Neuronal stem cell (in vitro differentiated cells): Measurements from ENCODE around the gene TMEM163.

Experiments used
- DNase-seq: peaks from one replicate; pipeline ENCODE4 v3.0.0-alpha.2; 2013; ENCODE audit warnings: low spot score
- H2AFZ ChIP-seq: one replicate; pipeline ENCODE4 v1.6.1; 2013; ENCODE audit warnings: mild to moderate bottlenecking, low read length, inconsistent platforms
- H2AK5ac ChIP-seq: 2 replicates; pipeline ENCODE4 v1.6.1; 2013; ENCODE audit warnings: low read depth, mild to moderate bottlenecking, inconsistent platforms, low read length, moderate library complexity, mixed read lengths
- H2BK120ac ChIP-seq: 2 replicates; pipeline ENCODE4 v1.6.1; 2013; ENCODE audit warnings: low read depth, mild to moderate bottlenecking, inconsistent platforms, low read length, moderate library complexity, mixed read lengths
- H2BK12ac ChIP-seq: one replicate; pipeline ENCODE4 v1.6.1; 2013; ENCODE audit warnings: low read length, inconsistent platforms
- H2BK15ac ChIP-seq: 2 replicates; pipeline ENCODE4 v1.6.1; 2013; ENCODE audit warnings: mild to moderate bottlenecking, low read length, inconsistent platforms, mixed read lengths
- H2BK5ac ChIP-seq: one replicate; pipeline ENCODE4 v1.6.1; 2013; ENCODE audit warnings: inconsistent platforms, mild to moderate bottlenecking, low read length, moderate library complexity
- H3K14ac ChIP-seq: one replicate; pipeline ENCODE4 v1.6.1; 2013; ENCODE audit warnings: low read length, inconsistent platforms
- H3K18ac ChIP-seq: 2 replicates; pipeline ENCODE4 v1.6.1; 2013; ENCODE audit warnings: low read length, inconsistent platforms
- H3K23ac ChIP-seq: 2 replicates; pipeline ENCODE4 v1.6.1; 2013; ENCODE audit warnings: low read depth, mild to moderate bottlenecking, mixed read lengths, low read length, inconsistent platforms; ENCODE audit not compliant: poor library complexity
- H3K27ac ChIP-seq: replicated peaks from 3 replicates; pipeline ENCODE4 v1.5.1; 2013; ENCODE audit warnings: low read length, inconsistent platforms
- H3K27me3 ChIP-seq, 3 experiments: 2 replicates each; pipeline ENCODE4 v1.6.1; 2013; ENCODE audit warnings: low read length in 3 of 3, mild to moderate bottlenecking in 2 of 3, inconsistent platforms in 1 of 3, low read depth in 1 of 3, mixed read lengths in 1 of 3, moderate library complexity in 1 of 3; ENCODE audit not compliant: control insufficient read depth in 3 of 3, insufficient read depth in 3 of 3
- H3K36me3 ChIP-seq, 2 donors: replicated peaks in 1 of 2; 2 replicates each; pipeline ENCODE4 v1.6.1; 2013; ENCODE audit warnings: low read length in 2 of 2; ENCODE audit not compliant: control insufficient read depth in 2 of 2, insufficient read depth in 2 of 2
- H3K4ac ChIP-seq: 2 replicates; pipeline ENCODE4 v1.6.1; 2013; ENCODE audit warnings: inconsistent platforms, mild to moderate bottlenecking, low read length, moderate library complexity
- H3K4me1 ChIP-seq, 2 donors: 1 replicate in 1 of 2; 2 replicates in 1 of 2; pipeline ENCODE4 v1.6.1; 2013; ENCODE audit warnings: low read length in 2 of 2, low read depth in 1 of 2; ENCODE audit not compliant: control insufficient read depth in 2 of 2, insufficient read depth in 1 of 2
- H3K4me2 ChIP-seq: one replicate; pipeline ENCODE4 v1.6.1; 2013; ENCODE audit warnings: mild to moderate bottlenecking, low read length, inconsistent platforms; ENCODE audit not compliant: insufficient read depth, poor library complexity, severe bottlenecking
- H3K4me3 ChIP-seq, 2 donors: 2 replicates each; pipeline ENCODE4 v1.5.1; 2013; ENCODE audit warnings: low read length in 2 of 2, mild to moderate bottlenecking in 2 of 2, inconsistent platforms in 1 of 2, moderate library complexity in 1 of 2
- H3K79me1 ChIP-seq: one replicate; pipeline ENCODE4 v1.6.1; 2013; ENCODE audit warnings: low read depth, mild to moderate bottlenecking, inconsistent platforms, low read length, moderate library complexity
- H3K9ac ChIP-seq: one replicate; pipeline ENCODE4 v1.6.1; 2013; ENCODE audit warnings: mild to moderate bottlenecking, low read depth, low read length, inconsistent platforms; ENCODE audit not compliant: poor library complexity
- H3K9me3 ChIP-seq, 2 donors: replicated peaks in 1 of 2; 2 replicates each; pipeline versions ENCODE3 to v1.6.1; 2013; ENCODE audit warnings: low read length in 2 of 2, mild to moderate bottlenecking in 2 of 2, inconsistent platforms in 1 of 2, low read depth in 1 of 2, mixed read lengths in 1 of 2, moderate library complexity in 1 of 2; ENCODE audit not compliant: control insufficient read depth in 2 of 2, insufficient read depth in 1 of 2
- H4K8ac ChIP-seq: one replicate; pipeline ENCODE4 v1.6.1; 2013; ENCODE audit warnings: low read depth, mild to moderate bottlenecking, inconsistent platforms, low read length, moderate library complexity
- H4K91ac ChIP-seq: one replicate; pipeline ENCODE4 v1.6.1; 2013; ENCODE audit warnings: low read length, low read depth, mild to moderate bottlenecking, inconsistent platforms; ENCODE audit not compliant: poor library complexity
- WGBS, 2 donors: extraction: QIAGEN DNeasy Blood & Tissue Kit; methylation state at CpG; one replicate each; pipeline ENCODE4 v1.1.7; 2013; ENCODE audit warnings: missing lambda C conversion rate in 2 of 2, mixed read lengths in 1 of 2; ENCODE audit not compliant: insufficient read length in 2 of 2, insufficient replicate concordance in 1 of 2; ENCODE audit errors: extremely low coverage in 2 of 2; 5-methylcytosine and 5-hydroxymethylcytosine counted together

Gene TMEM163

GRCh38 chr2:134410831-134411231, 308.0 kb downstream of the TMEM163 start:
- Histone ChIP-seq H3K79me1 (no peaks in the 10 kb centered on the region), H3K4me3 (no peak overlapping the region), H3K4ac (no peak overlapping the region), H3K9me3 (no peaks in the 10 kb centered on the region), H2BK5ac (no peak overlapping the region), H2BK120ac (no peak overlapping the region), H3K4me2 (no peak overlapping the region), H3K4me1 (peaks cover 7 to 12% of the 10 kb centered on the region in 2 donors), H4K91ac (no peak overlapping the region), H3K27ac (no peak overlapping the region), H3K23ac (no peak overlapping the region), H3K9ac (no peak overlapping the region), H2BK12ac (no peak overlapping the region), H3K36me3 (peaks cover 0 to 9% of the 10 kb centered on the region in 2 donors), H2AFZ (no peak overlapping the region), H2AK5ac (no peak overlapping the region), H3K14ac (no peak overlapping the region), H4K8ac (no peak overlapping the region), H2BK15ac (no peak overlapping the region), H3K18ac (no peak overlapping the region), H3K27me3 (no peaks in the 10 kb centered on the region)
- WGBS, 2 donors: no CpG with 5 or more reads among the region's 5 CpGs
- no peak for DNase-seq

DNA sequence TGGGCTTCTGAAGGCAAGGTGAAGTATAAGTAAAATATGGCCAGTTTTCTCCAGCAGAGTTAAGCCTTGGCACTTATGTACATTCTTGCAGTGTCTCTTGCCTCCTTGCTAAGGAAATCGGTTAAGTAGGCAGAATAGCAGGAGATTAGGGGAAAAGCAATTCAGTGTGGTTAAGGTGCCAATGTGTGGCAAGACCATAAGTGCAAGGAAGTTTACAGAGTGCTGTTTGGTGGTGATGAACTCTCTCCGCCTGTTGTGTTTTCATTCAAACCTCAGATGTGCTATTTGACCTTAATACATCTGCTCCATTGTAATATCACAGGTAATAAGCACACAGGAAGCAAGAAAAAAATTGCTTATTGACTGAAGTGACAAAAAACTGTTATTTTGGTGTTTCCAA, 308.8 kb downstream of the TMEM163 start:
- Histone ChIP-seq H2AFZ (no peak overlapping the region), H4K91ac (no peak overlapping the region), H3K9me3 (no peaks in the 10 kb centered on the region), H3K79me1 (no peaks in the 10 kb centered on the region), H3K27ac (no peak overlapping the region), H4K8ac (no peak overlapping the region), H2BK12ac (no peak overlapping the region), H2AK5ac (no peak overlapping the region), H2BK120ac (no peak overlapping the region), H3K14ac (no peak overlapping the region), H2BK15ac (no peak overlapping the region), H2BK5ac (no peak overlapping the region), H3K4me1 (peaks cover 7 to 12% of the 10 kb centered on the region in 2 donors), H3K4me3 (no peak overlapping the region), H3K9ac (no peak overlapping the region), H3K18ac (no peak overlapping the region), H3K4me2 (no peak overlapping the region), H3K4ac (no peak overlapping the region), H3K23ac (no peak overlapping the region), H3K27me3 (no peaks in the 10 kb centered on the region), H3K36me3 (peaks cover 0 to 14% of the 10 kb centered on the region in 2 donors)
- DNase-seq: no peak
- no CpG with 5 or more reads among the region's 2 CpGs for WGBS, 2 donors

DNA sequence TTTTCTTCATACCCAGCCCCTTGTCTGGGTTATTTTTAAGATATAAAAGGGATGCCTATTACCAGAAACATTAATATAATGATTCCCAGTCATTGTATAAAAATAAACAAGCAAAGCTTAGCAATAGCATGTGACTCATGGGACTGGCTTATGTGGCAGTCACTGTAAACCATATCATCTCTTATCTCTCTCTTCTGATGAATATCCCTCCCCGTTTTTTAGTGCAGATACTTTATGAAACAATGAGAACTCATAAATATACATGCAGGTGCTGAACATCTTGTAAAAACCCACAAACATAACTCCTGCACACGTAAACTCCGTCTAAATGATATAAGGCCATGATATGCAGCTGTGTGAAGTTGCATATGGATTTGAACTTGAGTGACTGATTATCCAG, 310.0 kb downstream of the TMEM163 start:
- H3K27ac ChIP-seq: no peak overlapping the region
- H3K4me2 ChIP-seq: no peak overlapping the region
- H3K4me3 ChIP-seq: no peak overlapping the region
- no peak overlapping the region for H3K14ac ChIP-seq
- no peak overlapping the region for H2BK15ac ChIP-seq
- no peak overlapping the region for H2BK5ac ChIP-seq
- H3K79me1 ChIP-seq: no peaks in the 10 kb centered on the region
- no peak overlapping the region for H3K9ac ChIP-seq
- H2BK120ac ChIP-seq: no peak overlapping the region
- no peaks in the 10 kb centered on the region for H3K9me3 ChIP-seq
- no peak overlapping the region for H2AK5ac ChIP-seq
- H2BK12ac ChIP-seq: no peak overlapping the region
- H2AFZ ChIP-seq: no peak overlapping the region
- no CpG with 5 or more reads among the region's 3 CpGs for WGBS, 2 donors
- no peaks in the 10 kb centered on the region for H3K27me3 ChIP-seq
- H3K36me3 ChIP-seq: peaks cover 0 to 25% of the 10 kb centered on the region in 2 donors
- no peak for DNase-seq
- no peak overlapping the region for H3K18ac ChIP-seq
- no peak overlapping the region for H4K91ac ChIP-seq
- H3K23ac ChIP-seq: no peak overlapping the region
- peaks cover 7 to 12% of the 10 kb centered on the region in 2 donors for H3K4me1 ChIP-seq
- no peak overlapping the region for H4K8ac ChIP-seq
- no peak overlapping the region for H3K4ac ChIP-seq

- H4K8ac ChIP-seq: no peak overlapping the region
- no peak overlapping the region for H2BK5ac ChIP-seq
- H3K4me2 ChIP-seq: no peak overlapping the region
- no peak overlapping the region for H3K4ac ChIP-seq
- H3K27ac ChIP-seq: no peak overlapping the region
- H3K9ac ChIP-seq: no peak overlapping the region
- H3K36me3 ChIP-seq: peaks cover 2 to 29% of the 10 kb centered on the region in 2 donors
- no peak overlapping the region for H2AK5ac ChIP-seq
- H3K4me3 ChIP-seq: no peak overlapping the region
- H3K14ac ChIP-seq: no peak overlapping the region
- no peak overlapping the region for H4K91ac ChIP-seq
- no peak overlapping the region for H3K23ac ChIP-seq
- H2BK120ac ChIP-seq: no peak overlapping the region
- no peak for DNase-seq
- H2BK12ac ChIP-seq: no peak overlapping the region
- no peak overlapping the region for H2BK15ac ChIP-seq
- H2AFZ ChIP-seq: no peak overlapping the region
- WGBS, 2 donors: no CpG with 5 or more reads among the region's 3 CpGs
- H3K9me3 ChIP-seq: no peaks in the 10 kb centered on the region
- no peak overlapping the region for H3K18ac ChIP-seq
- H3K79me1 ChIP-seq: no peaks in the 10 kb centered on the region
- no peaks in the 10 kb centered on the region for H3K27me3 ChIP-seq
- H3K4me1 ChIP-seq: peaks cover 7 to 12% of the 10 kb centered on the region in 2 donors
Measured at GRCh38 chr2:134408386-134408785, 310.4 kb downstream of the TMEM163 start.
